A673 (cell line): Measurements from ENCODE around the gene CYTH1. TPM values are rescaled to one million over a fixed set of nuclear protein-coding genes. Genes with fewer than 3 reads are reported as not detected.

Experiments used
- BruUV-seq: library from RNA; stranded (reverse); fragments of 400-500 nt; replicated peaks from 2 replicates; lab custom pipeline; 2021; lab: Mats Ljungman, UMichigan
- CTCF ChIA-PET: fragments of 300-600 bp; sonication (Branson Sonifier 250); formaldehyde crosslinking; loops from one replicate; lab custom pipeline; 2022; ENCODE audit warnings: antibody characterized with exemption; lab: Charles Lee
- POLR2A ChIA-PET: fragments of 300-600 bp; sonication (Branson Sonifier 250); formaldehyde crosslinking; loops from one replicate; lab custom pipeline; 2022; ENCODE audit warnings: antibody characterized with exemption; ENCODE audit not compliant: low non-redundant PET; lab: Charles Lee
- DNase-seq: peaks from one replicate; pipeline ENCODE4 v3.0.0-alpha.2; 2015; ENCODE audit warnings: low spot score
- H3K27ac ChIP-seq: fragments of 200-600 bp; sonication (generic); 2 replicates; pipeline ENCODE4 v1.5.1; 2016; ENCODE audit warnings: mixed run types, low read depth, mild to moderate bottlenecking, mixed read lengths, antibody characterized with exemption, low read length; ENCODE audit not compliant: poor library complexity, severe bottlenecking
- H3K27me3 ChIP-seq: fragments of 200-600 bp; sonication (generic); replicated peaks from 2 replicates; pipeline ENCODE4 v1.6.1; 2017; ENCODE audit warnings: mixed run types, low read depth, mild to moderate bottlenecking, mixed read lengths, antibody characterized with exemption, low read length; ENCODE audit not compliant: insufficient read depth, poor library complexity
- H3K36me3 ChIP-seq: fragments of 200-600 bp; sonication (generic); 2 replicates; pipeline ENCODE4 v1.6.1; 2016; ENCODE audit warnings: mixed run types, mild to moderate bottlenecking, mixed read lengths, antibody characterized with exemption, low read length; ENCODE audit not compliant: insufficient read depth, poor library complexity, severe bottlenecking
- H3K4me1 ChIP-seq: fragments of 200-600 bp; sonication (generic); 2 replicates; pipeline ENCODE4 v1.6.1; 2017; ENCODE audit warnings: mixed run types, mild to moderate bottlenecking, mixed read lengths, antibody characterized with exemption, low read length; ENCODE audit not compliant: insufficient read depth, poor library complexity, severe bottlenecking
- H3K4me3 ChIP-seq: fragments of 200-600 bp; sonication (generic); 2 replicates; pipeline ENCODE4 v1.5.1; 2016; ENCODE audit warnings: low read depth, mixed run types, mild to moderate bottlenecking, mixed read lengths, low read length; ENCODE audit not compliant: poor library complexity, severe bottlenecking
- H3K9me3 ChIP-seq: fragments of 200-600 bp; sonication (generic); 2 replicates; pipeline ENCODE4 v1.6.1; 2016; ENCODE audit warnings: mixed run types, low read depth, mild to moderate bottlenecking, mixed read lengths, antibody characterized with exemption, low read length; ENCODE audit not compliant: poor library complexity, severe bottlenecking
- EZH2 ChIP-seq: fragments of 200-600 bp; sonication (generic); IDR thresholded peaks from 2 replicates; pipeline ENCODE4 v1.6.1; 2017; ENCODE audit warnings: borderline replicate concordance, low read depth, mild to moderate bottlenecking, mixed read lengths, antibody characterized with exemption, low read length; ENCODE audit not compliant: poor library complexity, severe bottlenecking
- intact Hi-C: fragments of 100-400 bp; cut with micrococcal nuclease; formaldehyde crosslinking; loops from one replicate; pipeline ENCODE4 v1.10.0; 2022; ENCODE audit not compliant: unreplicated experiment
- total RNA-seq: library from RNA; stranded (reverse); gene quantifications from 2 replicates; pipeline ENCODE4 v1.2.3, GENCODE V29; 2021
- TF ChIP-seq, protein P1 (sequence below): fragments of 300-800, 200-600 bp; sonication (generic); conservative IDR thresholded peaks from 2 replicates; pipeline ENCODE4 v1.5.1; 2017; ENCODE audit warnings: low read depth, mild to moderate bottlenecking, antibody characterized with exemption, low read length, moderate library complexity, mixed read lengths

The CYTH1 gene
- total RNA-seq, 1 experiment from 2014 or later: 17.9 TPM

DNA sequence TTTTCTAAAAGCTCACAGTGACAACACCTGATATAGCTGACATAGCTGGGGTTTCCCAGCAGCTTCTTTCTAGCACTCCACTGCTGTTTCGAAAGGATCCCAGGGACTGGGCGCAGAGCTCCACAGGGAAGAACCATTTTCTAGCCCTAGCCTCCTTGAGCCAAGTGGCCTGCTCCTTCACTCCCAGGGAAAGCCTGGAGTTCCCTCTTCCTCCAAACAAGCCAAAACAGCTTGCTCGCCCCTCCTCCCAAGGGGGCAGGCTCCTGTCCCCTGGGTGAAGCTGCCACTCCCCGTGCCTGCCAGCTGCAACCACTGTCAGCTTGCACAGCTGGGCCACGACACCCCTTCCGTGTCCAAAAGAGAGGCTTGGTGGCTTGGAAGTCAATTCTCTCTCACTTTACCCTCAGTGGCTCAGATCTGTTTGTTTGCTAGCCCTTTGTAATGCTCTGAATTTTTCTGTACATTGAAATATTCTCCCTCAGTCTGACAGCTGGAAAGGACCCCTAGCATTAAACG lies 59.8 kb downstream of the CYTH1 start:
- Histone ChIP-seq H3K4me1 (peaks cover 40% of the 10 kb centered on the region), H3K27me3 (no peaks in the 10 kb centered on the region), H3K9me3 (no peaks in the 10 kb centered on the region), H3K36me3 (no peaks in the 10 kb centered on the region), H3K4me3 (peak overlapping the region; percentile 49), H3K27ac (no peak overlapping the region)
- DNase-seq: peak; percentile 43
- TF ChIP-seq, protein P1, sequence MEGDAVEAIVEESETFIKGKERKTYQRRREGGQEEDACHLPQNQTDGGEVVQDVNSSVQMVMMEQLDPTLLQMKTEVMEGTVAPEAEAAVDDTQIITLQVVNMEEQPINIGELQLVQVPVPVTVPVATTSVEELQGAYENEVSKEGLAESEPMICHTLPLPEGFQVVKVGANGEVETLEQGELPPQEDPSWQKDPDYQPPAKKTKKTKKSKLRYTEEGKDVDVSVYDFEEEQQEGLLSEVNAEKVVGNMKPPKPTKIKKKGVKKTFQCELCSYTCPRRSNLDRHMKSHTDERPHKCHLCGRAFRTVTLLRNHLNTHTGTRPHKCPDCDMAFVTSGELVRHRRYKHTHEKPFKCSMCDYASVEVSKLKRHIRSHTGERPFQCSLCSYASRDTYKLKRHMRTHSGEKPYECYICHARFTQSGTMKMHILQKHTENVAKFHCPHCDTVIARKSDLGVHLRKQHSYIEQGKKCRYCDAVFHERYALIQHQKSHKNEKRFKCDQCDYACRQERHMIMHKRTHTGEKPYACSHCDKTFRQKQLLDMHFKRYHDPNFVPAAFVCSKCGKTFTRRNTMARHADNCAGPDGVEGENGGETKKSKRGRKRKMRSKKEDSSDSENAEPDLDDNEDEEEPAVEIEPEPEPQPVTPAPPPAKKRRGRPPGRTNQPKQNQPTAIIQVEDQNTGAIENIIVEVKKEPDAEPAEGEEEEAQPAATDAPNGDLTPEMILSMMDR: no peak
- no peak for TF ChIP-seq EZH2
- ChIA-PET CTCF (interaction anchor here (0.7 kb wide), 1 partner anchor 14 kb away, joined by 3 read pairs; no protein-coding TSS in a partner anchor), POLR2A (no interaction called here)
- no TSS peak for BruUV-seq
- intact Hi-C loops: no loop called here

DNA sequence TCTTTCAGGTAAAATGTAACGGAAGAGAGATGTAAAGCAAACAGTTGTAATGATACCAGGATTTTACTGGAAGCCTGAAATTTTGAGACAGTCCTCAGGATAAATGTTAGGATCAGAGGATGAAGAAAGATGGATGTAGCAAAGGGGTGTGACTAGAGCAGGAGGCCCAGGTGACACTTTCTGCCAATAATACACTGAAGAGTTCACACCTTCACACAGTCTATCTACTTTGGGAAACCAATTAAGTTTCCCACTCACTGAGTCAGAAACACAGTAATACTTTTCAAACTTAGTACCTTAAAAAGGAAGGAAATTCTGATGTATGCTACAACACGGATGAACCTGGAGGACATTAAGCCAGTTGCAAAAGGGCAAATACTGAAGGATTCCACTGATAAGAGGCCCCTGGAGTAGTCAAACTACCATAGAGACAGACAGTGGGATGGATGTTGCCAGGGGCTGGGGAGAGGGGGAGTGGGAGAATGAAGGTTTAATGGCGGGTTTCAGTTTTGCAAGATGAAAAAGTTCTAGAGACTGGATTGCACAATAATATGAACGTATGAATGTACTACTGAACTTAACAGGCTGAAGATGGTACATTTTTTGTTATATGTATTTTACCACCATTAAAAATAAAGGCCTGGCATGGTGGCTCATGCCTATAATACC lies 62.3 kb downstream of the CYTH1 start:
- intact Hi-C loops: no loop called here
- POLR2A ChIA-PET: no interaction called here
- H3K27ac ChIP-seq: no peak overlapping the region
- no peaks in the 10 kb centered on the region for H3K27me3 ChIP-seq
- CTCF ChIA-PET: no interaction called here
- DNase-seq: no peak
- H3K9me3 ChIP-seq: no peaks in the 10 kb centered on the region
- peaks cover 59% of the 10 kb centered on the region for H3K4me1 ChIP-seq
- H3K36me3 ChIP-seq: no peaks in the 10 kb centered on the region
- H3K4me3 ChIP-seq: no peak overlapping the region
- TF ChIP-seq, protein P1: no peak
- no peak for TF ChIP-seq EZH2
- BruUV-seq: no TSS peak

DNA sequence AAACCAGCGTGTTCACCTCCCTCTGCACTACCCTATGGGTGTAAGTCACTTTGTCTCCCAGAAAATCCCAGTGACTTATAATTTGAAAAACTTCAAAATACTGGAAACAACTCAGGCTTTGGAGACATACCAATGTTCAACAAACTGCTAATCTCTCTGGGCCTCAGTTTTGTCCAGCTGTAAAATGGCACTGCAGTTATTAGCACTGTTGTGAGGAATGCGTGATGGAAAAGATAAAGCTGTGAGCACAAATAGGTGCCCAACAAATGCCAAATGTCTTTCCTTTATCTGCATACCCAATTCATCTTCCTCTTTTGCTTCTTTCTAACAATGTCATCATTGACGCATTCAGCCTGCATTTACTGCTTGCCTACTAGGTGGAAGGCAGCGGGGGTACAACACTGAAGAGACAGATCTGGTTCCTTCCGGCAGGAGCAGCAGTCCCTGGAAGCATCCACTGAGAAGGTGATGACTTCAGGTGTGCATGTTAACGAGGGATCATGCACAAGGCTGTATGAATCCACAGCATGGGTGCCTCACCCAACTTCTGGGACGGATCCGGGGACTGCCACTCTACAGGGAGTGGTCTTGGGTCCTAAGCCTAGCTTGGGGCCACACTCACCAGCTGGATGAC lies 63.4 kb downstream of the CYTH1 start:
- peaks cover 48% of the 10 kb centered on the region for H3K4me1 ChIP-seq
- H3K9me3 ChIP-seq: no peaks in the 10 kb centered on the region
- intact Hi-C loops: no loop called here
- H3K27me3 ChIP-seq: no peaks in the 10 kb centered on the region
- BruUV-seq: no TSS peak
- no peak for DNase-seq
- H3K4me3 ChIP-seq: no peak overlapping the region
- POLR2A ChIA-PET: no interaction called here
- H3K27ac ChIP-seq: no peak overlapping the region
- TF ChIP-seq EZH2: no peak
- TF ChIP-seq, protein P1: no peak
- H3K36me3 ChIP-seq: no peaks in the 10 kb centered on the region
- CTCF ChIA-PET: no interaction called here
